Astrocyte (in vitro differentiated cells and primary cell): ENCODE measurements around the gene FKRP. TPM values are rescaled to one million over a fixed set of nuclear protein-coding genes. Genes with fewer than 3 reads are reported as not detected.

Source experiments
- DNase-seq: peaks from one replicate; pipeline ENCODE4 v3.0.0-alpha.2; 2010; ENCODE audit warnings: low read depth
- FAIRE-seq: peaks from 2 replicates; lab custom pipeline; 2011; peaks lifted over from hg19 to GRCh38; lab: Jason Lieb, UNC
- H2AFZ ChIP-seq: 2 replicates; pipeline ENCODE4 v1.6.0; 2012; ENCODE audit warnings: low read depth, low read length, inconsistent platforms
- H3K27ac ChIP-seq: 2 replicates; pipeline ENCODE4 v1.5.1; 2011; ENCODE audit warnings: low read depth, low read length, inconsistent platforms
- H3K27me3 ChIP-seq: 2 replicates; pipeline ENCODE4 v1.6.0; 2011; ENCODE audit warnings: low read length, inconsistent platforms; ENCODE audit not compliant: insufficient read depth
- H3K36me3 ChIP-seq: 2 replicates; pipeline ENCODE4 v1.5.1; 2011; ENCODE audit warnings: low read length, inconsistent platforms; ENCODE audit not compliant: insufficient read depth
- H3K4me1 ChIP-seq: 2 replicates; pipeline ENCODE4 v1.5.1; 2011; ENCODE audit warnings: low read length, inconsistent platforms; ENCODE audit not compliant: insufficient read depth
- H3K4me2 ChIP-seq: 2 replicates; pipeline ENCODE4 v1.6.0; 2012; ENCODE audit warnings: low read length, inconsistent platforms
- H3K4me3 ChIP-seq: 2 replicates; pipeline ENCODE4 v1.5.1; 2011; ENCODE audit warnings: low read depth, mild to moderate bottlenecking, low read length, inconsistent platforms; ENCODE audit not compliant: insufficient read depth
- H3K79me2 ChIP-seq: 2 replicates; pipeline ENCODE4 v1.6.0; 2012; ENCODE audit warnings: mild to moderate bottlenecking, low read length, inconsistent platforms; ENCODE audit not compliant: insufficient read depth
- H3K9ac ChIP-seq: 2 replicates; pipeline ENCODE4 v1.6.0; 2012; ENCODE audit warnings: mild to moderate bottlenecking, low read length, inconsistent platforms
- H3K9me3 ChIP-seq: 2 replicates; pipeline ENCODE4 v1.5.1; 2012; ENCODE audit warnings: low read depth, mild to moderate bottlenecking, low read length, inconsistent platforms; ENCODE audit not compliant: insufficient read depth
- H4K20me1 ChIP-seq: 2 replicates; pipeline ENCODE4 v1.6.0; 2012; ENCODE audit warnings: low read length, inconsistent platforms; ENCODE audit not compliant: insufficient read depth
- H3K27ac Mint-ChIP-seq: one replicate; pipeline ENCODE4 v1.8.0; 2021; ENCODE audit warnings: mild to moderate bottlenecking, mixed read lengths; ENCODE audit not compliant: unreplicated experiment
- H3K27me3 Mint-ChIP-seq: one replicate; pipeline ENCODE4 v1.8.0; 2021; ENCODE audit warnings: low read depth, mixed read lengths; ENCODE audit not compliant: unreplicated experiment
- H3K36me3 Mint-ChIP-seq: one replicate; pipeline ENCODE4 v1.8.0; 2021; ENCODE audit warnings: low read depth, mixed read lengths; ENCODE audit not compliant: unreplicated experiment
- H3K4me1 Mint-ChIP-seq: one replicate; pipeline ENCODE4 v1.8.0; 2021; ENCODE audit warnings: low read depth, mixed read lengths; ENCODE audit not compliant: unreplicated experiment
- H3K4me3 Mint-ChIP-seq: one replicate; pipeline ENCODE4 v1.8.0; 2021; ENCODE audit warnings: mild to moderate bottlenecking, moderate library complexity, mixed read lengths; ENCODE audit not compliant: unreplicated experiment
- H3K9me3 Mint-ChIP-seq: one replicate; pipeline ENCODE4 v1.8.0; 2021; ENCODE audit warnings: mild to moderate bottlenecking, mixed read lengths; ENCODE audit not compliant: unreplicated experiment
- CTCF ChIP-seq: IDR thresholded peaks from 2 replicates; pipeline ENCODE4 v1.5.1; 2011; ENCODE audit warnings: low read depth, mild to moderate bottlenecking, inconsistent platforms, low read length, moderate library complexity; ENCODE audit not compliant: insufficient read depth
- EZH2 ChIP-seq: IDR thresholded peaks from 2 replicates; pipeline ENCODE4 v1.6.1; 2012; ENCODE audit warnings: mild to moderate bottlenecking, low read length, inconsistent platforms; ENCODE audit not compliant: insufficient read depth
- total RNA-seq: library from RNA; stranded (reverse); gene quantifications from 2 replicates; pipeline ENCODE4 v1.2.1, GENCODE V29; 2021

The FKRP gene
- total RNA-seq, 1 donor from 2014 or later, result 25.1 TPM

- Histone ChIP-seq H3K79me2 (no peaks in the 10 kb centered on the region), H2AFZ (no peak overlapping the region), H3K36me3 (peaks cover 22% of the 10 kb centered on the region), H3K9ac (no peak overlapping the region), H3K4me2 (no peak overlapping the region), H3K27ac (no peak overlapping the region), H3K9me3 (no peaks in the 10 kb centered on the region), H3K4me1 (no peaks in the 10 kb centered on the region), H3K4me3 (no peak overlapping the region), H3K27me3 (no peaks in the 10 kb centered on the region), H4K20me1 (peaks cover 23% of the 10 kb centered on the region)
- TF ChIP-seq EZH2 (no peak), CTCF (no peak)
- peaks cover 5% of the 10 kb centered on the region for H3K4me1 Mint-ChIP-seq
- FAIRE-seq (no peak), DNase-seq (no peak)
- no peak overlapping the region for H3K27ac Mint-ChIP-seq
- no peaks in the 10 kb centered on the region for H3K9me3 Mint-ChIP-seq
- no peaks in the 10 kb centered on the region for H3K27me3 Mint-ChIP-seq
- H3K4me3 Mint-ChIP-seq, result no peak overlapping the region
- peaks cover 22% of the 10 kb centered on the region for H3K36me3 Mint-ChIP-seq
Measured at GRCh38 chr19:46773018-46773399, 27.2 kb downstream of the FKRP start.

- H3K4me3 Mint-ChIP-seq, result no peak overlapping the region
- peaks cover 36% of the 10 kb centered on the region for H4K20me1 ChIP-seq
Measured at GRCh38 chr19:46775642-46776258, 29.9 kb downstream of the FKRP start.

More at GRCh38 chr19:46775642-46776258, 29.9 kb downstream of the FKRP start:
- Mint-ChIP-seq H3K9me3 (no peaks in the 10 kb centered on the region), H3K36me3 (peaks cover 22% of the 10 kb centered on the region), H3K4me1 (no peaks in the 10 kb centered on the region), H3K27ac (no peak overlapping the region), H3K27me3 (no peaks in the 10 kb centered on the region)
- Histone ChIP-seq H3K4me1 (no peaks in the 10 kb centered on the region), H2AFZ (no peak overlapping the region), H3K79me2 (peaks cover 4% of the 10 kb centered on the region), H3K4me3 (no peak overlapping the region), H3K4me2 (no peak overlapping the region), H3K36me3 (peaks cover 33% of the 10 kb centered on the region), H3K9me3 (no peaks in the 10 kb centered on the region), H3K27me3 (no peaks in the 10 kb centered on the region), H3K27ac (no peak overlapping the region), H3K9ac (no peak overlapping the region)
- FAIRE-seq, result no peak
- TF ChIP-seq CTCF (no peak), EZH2 (no peak)
- no peak for DNase-seq
